Skin epidermis (tissue), 12 donors: ENCODE data around the gene HBZ.
"Not testable (repeated sequence)": the region's sequence is repeated elsewhere in the genome, so short reads cannot be mapped to it uniquely, and the experiment has no call there.

Experiments used
- H3K27ac ChIP-seq, 21 experiments: fragments of 200-600 bp; sonication (generic) in 11 of 21; one replicate each; pipeline ENCODE4 v1.5.0; 2020; ENCODE audit warnings: mild to moderate bottlenecking in 3 of 21, inconsistent platforms in 2 of 21, moderate library complexity in 2 of 21
- H3K4me3 ChIP-seq, 7 experiments: fragments of 200-600 bp; sonication (generic) in 2 of 7; one replicate each; pipeline ENCODE4 v1.5.0; 2020; ENCODE audit warnings: inconsistent platforms in 2 of 7, mild to moderate bottlenecking in 2 of 7, moderate library complexity in 1 of 7

HBZ gene

GRCh38 chr16:162271-162991 is 10.0 kb downstream of the HBZ start:
- H3K27ac ChIP-seq = no peak overlapping the region
- no peak overlapping the region for H3K4me3 ChIP-seq

GRCh38 chr16:163139-163538 is 10.7 kb downstream of the HBZ start:
- not testable (repeated sequence) for H3K4me3 ChIP-seq, H3K27ac ChIP-seq

DNA sequence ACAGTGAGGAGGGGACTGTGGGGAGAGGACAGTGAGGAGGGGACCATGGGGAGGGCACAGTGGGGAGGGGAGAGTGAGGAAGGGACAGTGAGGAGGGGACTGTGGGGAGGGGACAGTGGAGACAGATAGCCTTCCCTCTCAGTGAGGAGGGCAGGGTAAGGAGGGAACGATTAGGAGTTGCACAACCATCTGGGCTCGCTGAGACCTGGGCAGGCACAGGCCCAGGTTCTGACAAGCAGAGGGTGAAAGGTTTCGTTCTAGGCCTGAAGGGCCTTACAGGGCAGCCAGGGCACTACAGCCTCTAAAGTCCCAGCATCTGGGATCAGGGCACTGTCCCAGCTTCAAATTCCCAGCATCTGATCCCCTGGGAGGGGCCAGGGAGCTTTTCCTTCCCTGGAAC is 11.3 kb downstream of the HBZ start:
- not testable (repeated sequence) for H3K27ac ChIP-seq

DNA sequence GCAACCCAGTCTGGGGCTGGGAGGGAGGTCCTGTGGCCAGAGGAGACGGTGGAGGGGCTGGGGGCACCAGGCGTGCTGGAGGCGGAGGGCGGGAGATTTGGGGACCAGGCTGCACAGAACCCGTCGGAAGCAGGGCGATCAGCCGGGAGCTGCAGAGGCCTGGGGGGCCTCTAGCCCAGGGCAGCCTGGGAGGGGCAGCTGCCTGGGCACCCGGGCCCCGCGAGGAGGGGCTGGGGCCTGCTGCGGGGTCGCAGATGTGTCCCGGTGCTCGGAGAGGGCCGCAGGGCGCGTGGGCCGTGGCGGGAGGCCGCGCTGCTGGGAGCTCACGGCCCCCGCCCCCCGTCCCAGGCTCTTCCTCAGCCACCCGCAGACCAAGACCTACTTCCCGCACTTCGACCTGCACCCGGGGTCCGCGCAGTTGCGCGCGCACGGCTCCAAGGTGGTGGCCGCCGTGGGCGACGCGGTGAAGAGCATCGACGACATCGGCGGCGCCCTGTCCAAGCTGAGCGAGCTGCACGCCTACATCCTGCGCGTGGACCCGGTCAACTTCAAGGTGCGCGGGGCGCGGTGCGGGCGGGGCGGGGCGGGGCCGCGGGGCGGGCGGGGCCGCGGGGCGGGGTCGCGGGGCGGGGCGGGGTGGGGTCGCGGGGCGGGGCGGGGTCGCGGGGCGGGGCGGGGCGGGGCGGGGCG is 11.8 kb downstream of the HBZ start:
- not testable (repeated sequence) for H3K27ac ChIP-seq, H3K4me3 ChIP-seq

More for the DNA sequence above, 11.3 kb downstream of the HBZ start:
- not testable (repeated sequence) for H3K4me3 ChIP-seq

DNA sequence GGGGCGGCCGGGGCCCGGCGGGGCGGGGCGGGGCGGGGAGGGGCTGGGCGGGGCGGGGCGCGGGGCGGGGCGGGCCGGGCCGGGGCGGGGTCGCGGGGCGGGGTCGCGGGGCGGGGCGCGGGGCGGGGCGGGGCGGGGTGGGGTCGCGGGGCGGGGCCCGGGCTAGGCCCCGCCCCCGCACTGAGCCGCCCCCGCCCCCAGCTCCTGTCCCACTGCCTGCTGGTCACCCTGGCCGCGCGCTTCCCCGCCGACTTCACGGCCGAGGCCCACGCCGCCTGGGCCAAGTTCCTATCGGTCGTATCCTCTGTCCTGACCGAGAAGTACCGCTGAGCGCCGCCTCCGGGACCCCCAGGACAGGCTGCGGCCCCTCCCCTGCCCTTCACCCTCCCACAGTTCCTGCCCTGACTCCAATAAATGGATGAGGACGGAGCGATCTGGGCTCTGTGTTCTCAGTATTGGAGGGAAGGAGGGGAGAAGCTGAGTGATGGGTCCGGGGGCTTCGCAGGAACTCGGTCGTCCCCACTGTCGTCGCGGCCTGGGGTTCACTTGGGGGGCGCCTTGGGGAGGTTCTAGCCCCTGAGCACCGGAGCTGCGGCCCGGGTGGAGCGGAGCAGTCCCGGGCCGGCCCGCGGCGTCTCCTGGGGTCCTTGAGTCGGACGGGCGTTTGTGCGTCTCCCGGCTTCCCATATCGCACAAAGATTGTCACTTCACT is 12.5 kb downstream of the HBZ start:
- no peak overlapping the region for H3K27ac ChIP-seq
- H3K4me3 ChIP-seq = no peak overlapping the region

GRCh38 chr16:165539-166374 is 13.3 kb downstream of the HBZ start, which contains the start of gene HBM:
Gene HBM (plus strand): TSS chr16:165978. CDS start chr16:165998, 20 bp downstream.
- no peak within 1 kb of the TSS for H3K27ac ChIP-seq
- peak within 1 kb of the TSS in 2 of 7 experiments; percentile 12 to 16 for H3K4me3 ChIP-seq

DNA sequence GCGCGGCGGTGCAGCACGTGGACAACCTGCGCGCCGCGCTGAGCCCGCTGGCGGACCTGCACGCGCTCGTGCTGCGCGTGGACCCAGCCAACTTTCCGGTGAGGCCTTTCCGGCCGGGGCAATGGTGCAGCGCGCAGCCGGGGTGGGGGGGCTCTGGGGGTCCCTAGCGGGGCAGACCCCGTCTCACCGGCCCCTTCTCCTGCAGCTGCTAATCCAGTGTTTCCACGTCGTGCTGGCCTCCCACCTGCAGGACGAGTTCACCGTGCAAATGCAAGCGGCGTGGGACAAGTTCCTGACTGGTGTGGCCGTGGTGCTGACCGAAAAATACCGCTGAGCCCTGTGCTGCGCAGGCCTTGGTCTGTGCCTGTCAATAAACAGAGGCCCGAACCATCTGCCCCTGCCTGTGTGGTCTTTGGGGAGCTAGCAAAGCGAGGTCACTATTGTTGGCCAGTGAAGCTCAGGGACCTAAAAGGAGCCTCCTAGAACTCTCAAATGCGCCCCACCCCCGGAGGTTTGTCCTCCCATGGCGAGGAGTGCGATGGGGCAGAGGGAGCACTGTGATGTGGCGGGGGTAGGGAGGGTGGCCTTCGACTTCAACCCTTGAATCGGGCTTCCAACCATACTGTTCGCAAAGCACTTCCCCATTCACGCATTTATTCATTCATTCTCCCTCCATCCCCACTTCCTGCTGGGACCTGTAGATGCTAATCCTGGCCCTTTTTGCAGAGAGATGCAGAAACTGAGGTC is 14.1 kb downstream of the HBZ start:
- H3K4me3 ChIP-seq = peak overlapping the region in 2 of 7 experiments; percentile 12 to 16

DNA sequence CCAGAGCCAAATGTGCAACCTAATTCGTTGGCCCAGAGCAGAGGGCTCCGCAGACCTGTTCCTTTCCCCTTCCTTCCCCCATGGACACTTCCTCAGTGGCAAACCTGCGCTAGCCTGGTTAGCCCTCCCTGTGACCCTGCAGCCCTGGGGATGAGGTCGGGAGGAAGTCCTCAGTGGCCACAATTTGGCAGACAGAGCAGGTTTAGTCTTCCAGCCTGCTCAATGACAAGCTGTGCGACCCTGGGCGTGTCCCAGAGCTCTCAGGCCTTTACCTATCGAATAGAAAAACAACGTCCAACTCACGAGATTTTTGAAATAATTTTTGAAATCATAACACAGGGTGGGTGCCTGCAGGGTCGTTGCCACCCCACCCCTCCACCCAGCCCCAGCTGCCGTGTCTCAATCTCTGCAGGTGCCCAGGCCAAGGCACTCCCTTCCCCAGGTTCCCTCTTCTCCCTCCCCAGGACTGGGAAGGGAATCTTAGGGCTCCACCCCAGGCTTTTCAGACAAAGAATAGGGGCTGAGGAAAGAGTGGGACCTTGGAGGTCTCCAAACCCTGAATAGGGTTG is 14.8 kb downstream of the HBZ start:
- Histone ChIP-seq H3K4me3 (no peak overlapping the region), H3K27ac (no peak overlapping the region)

More for the DNA sequence above, 14.1 kb downstream of the HBZ start:
- H3K27ac ChIP-seq = no peak overlapping the region

GRCh38 chr16:168424-168823 is 16.0 kb downstream of the HBZ start:
- no peak overlapping the region for H3K4me3 ChIP-seq
- H3K27ac ChIP-seq = no peak overlapping the region

GRCh38 chr16:169014-169413 is 16.6 kb downstream of the HBZ start:
- Histone ChIP-seq H3K4me3 (no peak overlapping the region), H3K27ac (no peak overlapping the region)

DNA sequence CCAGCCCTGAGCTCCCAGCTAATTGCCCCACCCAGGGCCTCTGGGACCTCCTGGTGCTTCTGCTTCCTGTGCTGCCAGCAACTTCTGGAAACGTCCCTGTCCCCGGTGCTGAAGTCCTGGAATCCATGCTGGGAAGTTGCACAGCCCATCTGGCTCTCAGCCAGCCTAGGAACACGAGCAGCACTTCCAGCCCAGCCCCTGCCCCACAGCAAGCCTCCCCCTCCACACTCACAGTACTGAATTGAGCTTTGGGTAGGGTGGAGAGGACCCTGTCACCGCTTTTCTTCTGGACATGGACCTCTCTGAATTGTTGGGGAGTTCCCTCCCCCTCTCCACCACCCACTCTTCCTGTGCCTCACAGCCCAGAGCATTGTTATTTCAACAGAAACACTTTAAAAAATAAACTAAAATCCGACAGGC is 17.7 kb downstream of the HBZ start:
- not testable (repeated sequence) for H3K27ac ChIP-seq, H3K4me3 ChIP-seq

GRCh38 chr16:170788-171187 is 18.3 kb downstream of the HBZ start:
- Histone ChIP-seq H3K4me3 (no peak overlapping the region), H3K27ac (no peak overlapping the region)

GRCh38 chr16:172374-172941 is 20.0 kb downstream of the HBZ start, which contains the start of gene HBA2:
Gene HBA2 (plus strand): TSS chr16:172876. CDS start chr16:172913, 37 bp downstream.
- not testable (repeated sequence) for H3K4me3 ChIP-seq, H3K27ac ChIP-seq

DNA sequence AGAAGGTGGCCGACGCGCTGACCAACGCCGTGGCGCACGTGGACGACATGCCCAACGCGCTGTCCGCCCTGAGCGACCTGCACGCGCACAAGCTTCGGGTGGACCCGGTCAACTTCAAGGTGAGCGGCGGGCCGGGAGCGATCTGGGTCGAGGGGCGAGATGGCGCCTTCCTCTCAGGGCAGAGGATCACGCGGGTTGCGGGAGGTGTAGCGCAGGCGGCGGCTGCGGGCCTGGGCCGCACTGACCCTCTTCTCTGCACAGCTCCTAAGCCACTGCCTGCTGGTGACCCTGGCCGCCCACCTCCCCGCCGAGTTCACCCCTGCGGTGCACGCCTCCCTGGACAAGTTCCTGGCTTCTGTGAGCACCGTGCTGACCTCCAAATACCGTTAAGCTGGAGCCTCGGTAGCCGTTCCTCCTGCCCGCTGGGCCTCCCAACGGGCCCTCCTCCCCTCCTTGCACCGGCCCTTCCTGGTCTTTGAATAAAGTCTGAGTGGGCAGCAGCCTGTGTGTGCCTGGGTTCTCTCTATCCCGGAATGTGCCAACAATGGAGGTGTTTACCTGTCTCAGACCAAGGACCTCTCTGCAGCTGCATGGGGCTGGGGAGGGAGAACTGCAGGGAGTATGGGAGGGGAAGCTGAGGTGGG is 20.9 kb downstream of the HBZ start:
- H3K27ac ChIP-seq, H3K4me3 ChIP-seq: not testable (repeated sequence)

DNA sequence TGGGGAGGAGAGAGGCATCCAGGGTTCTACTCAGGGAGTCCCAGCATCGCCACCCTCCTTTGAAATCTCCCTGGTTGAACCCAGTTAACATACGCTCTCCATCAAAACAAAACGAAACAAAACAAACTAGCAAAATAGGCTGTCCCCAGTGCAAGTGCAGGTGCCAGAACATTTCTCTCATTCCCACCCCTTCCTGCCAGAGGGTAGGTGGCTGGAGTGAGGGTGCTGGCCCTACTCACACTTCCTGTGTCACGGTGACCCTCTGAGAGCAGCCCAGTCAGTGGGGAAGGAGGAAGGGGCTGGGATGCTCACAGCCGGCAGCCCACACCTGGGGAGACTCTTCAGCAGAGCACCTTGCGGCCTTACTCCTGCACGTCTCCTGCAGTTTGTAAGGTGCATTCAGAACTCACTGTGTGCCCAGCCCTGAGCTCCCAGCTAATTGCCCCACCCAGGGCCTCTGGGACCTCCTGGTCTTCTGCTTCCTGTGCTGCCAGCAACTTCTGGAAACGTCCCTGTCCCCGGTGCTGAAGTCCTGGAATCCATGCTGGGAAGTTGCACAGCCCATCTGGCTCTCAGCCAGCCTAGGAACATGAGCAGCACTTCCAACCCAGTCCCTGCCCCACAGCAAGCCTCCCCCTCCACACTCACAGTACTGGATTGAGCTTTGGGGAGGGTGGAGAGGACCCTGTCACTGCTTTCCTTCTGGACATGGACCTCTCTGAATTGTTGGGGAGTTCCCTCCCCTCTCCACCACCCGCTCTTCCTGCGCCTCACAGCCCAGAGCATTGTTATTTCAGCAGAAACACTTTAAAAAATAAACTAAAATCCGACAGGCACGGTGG is 21.7 kb downstream of the HBZ start:
- H3K27ac ChIP-seq, H3K4me3 ChIP-seq: not testable (repeated sequence)

DNA sequence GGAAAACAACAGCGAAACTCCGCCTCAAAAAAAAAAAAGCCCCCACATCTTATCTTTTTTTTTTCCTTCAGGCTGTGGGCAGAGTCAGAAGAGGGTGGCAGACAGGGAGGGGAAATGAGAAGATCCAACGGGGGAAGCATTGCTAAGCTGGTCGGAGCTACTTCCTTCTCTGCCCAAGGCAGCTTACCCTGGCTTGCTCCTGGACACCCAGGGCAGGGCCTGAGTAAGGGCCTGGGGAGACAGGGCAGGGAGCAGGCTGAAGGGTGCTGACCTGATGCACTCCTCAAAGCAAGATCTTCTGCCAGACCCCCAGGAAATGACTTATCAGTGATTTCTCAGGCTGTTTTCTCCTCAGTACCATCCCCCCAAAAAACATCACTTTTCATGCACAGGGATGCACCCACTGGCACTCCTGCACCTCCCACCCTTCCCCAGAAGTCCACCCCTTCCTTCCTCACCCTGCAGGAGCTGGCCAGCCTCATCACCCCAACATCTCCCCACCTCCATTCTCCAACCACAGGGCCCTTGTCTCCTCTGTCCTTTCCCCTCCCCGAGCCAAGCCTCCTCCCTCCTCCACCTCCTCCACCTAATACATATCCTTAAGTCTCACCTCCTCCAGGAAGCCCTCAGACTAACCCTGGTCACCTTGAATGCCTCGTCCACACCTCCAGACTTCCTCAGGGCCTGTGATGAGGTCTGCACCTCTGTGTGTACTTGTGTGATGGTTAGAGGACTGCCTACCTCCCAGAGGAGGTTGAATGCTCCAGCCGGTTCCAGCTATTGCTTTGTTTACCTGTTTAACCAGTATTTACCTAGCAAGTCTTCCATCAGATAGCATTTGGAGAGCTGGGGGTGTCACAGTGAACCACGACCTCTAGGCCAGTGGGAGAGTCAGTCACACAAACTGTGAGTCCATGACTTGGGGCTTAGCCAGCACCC is 22.8 kb downstream of the HBZ start:
- Histone ChIP-seq H3K27ac (no peak overlapping the region), H3K4me3 (no peak overlapping the region)
